Bronchial epithelial cell (primary cell): ENCODE data around the gene HIVEP3. TPM values are rescaled to one million over a fixed set of nuclear protein-coding genes. Genes with fewer than 3 reads are reported as not detected.

Source experiments
- DNase-seq: peaks from one replicate; pipeline ENCODE4 v3.0.0-alpha.2; 2010; ENCODE audit warnings: low read depth
- FAIRE-seq: peaks from 2 replicates; lab custom pipeline; 2011; peaks lifted over from hg19 to GRCh38; lab: Jason Lieb, UNC
- H3K27me3 ChIP-seq: 2 replicates; pipeline ENCODE4 v1.5.1; 2011; ENCODE audit warnings: low read length; ENCODE audit not compliant: control insufficient read depth, insufficient read depth
- H3K36me3 ChIP-seq: 2 replicates; pipeline ENCODE4 v1.5.1; 2011; ENCODE audit warnings: low read length; ENCODE audit not compliant: control insufficient read depth, insufficient read depth
- H3K4me3 ChIP-seq: 2 replicates; pipeline ENCODE4 v1.5.1; 2011; ENCODE audit warnings: mild to moderate bottlenecking, low read depth, low read length, control low read depth
- total RNA-seq: library from RNA; depleted of rRNA; stranded (reverse); fragments of >200 nt; gene quantifications from 2 replicates; pipeline ENCODE4 v1.2.1, GENCODE V29; 2014
- TF ChIP-seq, protein P1 (sequence below): IDR thresholded peaks from 2 replicates; pipeline ENCODE4 v1.5.1; 2011; ENCODE audit warnings: mild to moderate bottlenecking, moderate library complexity, low read length, control low read depth, inconsistent platforms; ENCODE audit not compliant: insufficient read depth, severe bottlenecking

HIVEP3 gene
- total RNA-seq, 1 donor from 2014 or later = under 0.01 TPM

DNA sequence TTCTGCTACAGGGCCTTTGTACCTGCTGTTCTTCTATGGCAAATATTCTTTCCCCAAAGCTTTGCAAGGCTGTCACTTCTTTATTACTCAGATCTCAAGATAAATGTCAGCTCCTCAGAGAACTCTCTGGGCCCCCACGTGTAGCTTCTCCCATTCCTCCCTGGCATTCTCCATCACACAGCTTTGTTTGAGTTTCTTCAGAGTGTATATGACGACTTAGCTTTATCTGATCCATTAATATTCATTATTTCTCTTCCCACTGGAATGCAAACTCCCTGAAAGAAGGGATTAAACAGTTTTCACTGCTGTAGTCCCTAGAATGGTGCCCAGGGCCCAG lies 259.6 kb downstream of the HIVEP3 start:
- DNase-seq = no peak
- FAIRE-seq = no peak
- Histone ChIP-seq H3K4me3 (no peak overlapping the region), H3K27me3 (no peaks in the 10 kb centered on the region), H3K36me3 (no peaks in the 10 kb centered on the region)
- TF ChIP-seq, protein P1, sequence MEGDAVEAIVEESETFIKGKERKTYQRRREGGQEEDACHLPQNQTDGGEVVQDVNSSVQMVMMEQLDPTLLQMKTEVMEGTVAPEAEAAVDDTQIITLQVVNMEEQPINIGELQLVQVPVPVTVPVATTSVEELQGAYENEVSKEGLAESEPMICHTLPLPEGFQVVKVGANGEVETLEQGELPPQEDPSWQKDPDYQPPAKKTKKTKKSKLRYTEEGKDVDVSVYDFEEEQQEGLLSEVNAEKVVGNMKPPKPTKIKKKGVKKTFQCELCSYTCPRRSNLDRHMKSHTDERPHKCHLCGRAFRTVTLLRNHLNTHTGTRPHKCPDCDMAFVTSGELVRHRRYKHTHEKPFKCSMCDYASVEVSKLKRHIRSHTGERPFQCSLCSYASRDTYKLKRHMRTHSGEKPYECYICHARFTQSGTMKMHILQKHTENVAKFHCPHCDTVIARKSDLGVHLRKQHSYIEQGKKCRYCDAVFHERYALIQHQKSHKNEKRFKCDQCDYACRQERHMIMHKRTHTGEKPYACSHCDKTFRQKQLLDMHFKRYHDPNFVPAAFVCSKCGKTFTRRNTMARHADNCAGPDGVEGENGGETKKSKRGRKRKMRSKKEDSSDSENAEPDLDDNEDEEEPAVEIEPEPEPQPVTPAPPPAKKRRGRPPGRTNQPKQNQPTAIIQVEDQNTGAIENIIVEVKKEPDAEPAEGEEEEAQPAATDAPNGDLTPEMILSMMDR = no peak

DNA sequence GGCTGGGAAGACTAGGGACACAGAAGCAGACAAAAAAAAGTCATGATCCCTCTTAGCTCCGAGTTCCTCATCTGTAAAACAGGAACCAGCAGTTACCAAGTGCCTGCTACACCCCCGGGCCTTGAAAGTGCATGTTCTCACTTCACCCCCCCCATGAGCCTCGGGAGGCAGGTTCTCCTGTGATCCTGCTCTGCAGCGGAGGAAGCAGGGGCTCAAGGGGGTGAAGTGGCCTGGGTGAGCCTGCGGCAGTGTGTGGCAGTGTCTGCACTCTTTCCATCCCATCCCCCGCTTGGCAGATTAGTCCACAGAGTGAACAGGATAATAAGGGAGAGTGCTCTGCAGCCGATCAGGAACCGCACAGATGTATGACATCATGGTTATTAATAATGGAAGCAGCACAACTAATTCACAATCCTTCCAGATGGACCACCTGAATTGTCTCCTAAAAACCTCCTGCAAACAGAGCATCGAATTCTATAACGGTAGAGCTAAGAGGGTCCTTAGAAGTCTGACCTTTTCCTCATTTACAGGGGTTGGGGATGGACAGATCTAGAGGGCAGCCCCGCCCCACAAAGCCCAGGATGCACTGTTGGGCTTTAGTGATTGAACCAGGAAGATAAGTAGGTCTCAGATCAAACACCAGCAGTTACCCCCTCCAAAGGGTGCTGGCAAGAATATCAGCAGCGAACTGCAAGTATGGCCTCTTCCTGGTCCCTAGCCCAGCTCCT lies 260.1 kb downstream of the HIVEP3 start:
- TF ChIP-seq, protein P1 = no peak
- H3K36me3 ChIP-seq = no peaks in the 10 kb centered on the region
- FAIRE-seq (no peak), DNase-seq (no peak)
- no peak overlapping the region for H3K4me3 ChIP-seq
- H3K27me3 ChIP-seq = no peaks in the 10 kb centered on the region

DNA sequence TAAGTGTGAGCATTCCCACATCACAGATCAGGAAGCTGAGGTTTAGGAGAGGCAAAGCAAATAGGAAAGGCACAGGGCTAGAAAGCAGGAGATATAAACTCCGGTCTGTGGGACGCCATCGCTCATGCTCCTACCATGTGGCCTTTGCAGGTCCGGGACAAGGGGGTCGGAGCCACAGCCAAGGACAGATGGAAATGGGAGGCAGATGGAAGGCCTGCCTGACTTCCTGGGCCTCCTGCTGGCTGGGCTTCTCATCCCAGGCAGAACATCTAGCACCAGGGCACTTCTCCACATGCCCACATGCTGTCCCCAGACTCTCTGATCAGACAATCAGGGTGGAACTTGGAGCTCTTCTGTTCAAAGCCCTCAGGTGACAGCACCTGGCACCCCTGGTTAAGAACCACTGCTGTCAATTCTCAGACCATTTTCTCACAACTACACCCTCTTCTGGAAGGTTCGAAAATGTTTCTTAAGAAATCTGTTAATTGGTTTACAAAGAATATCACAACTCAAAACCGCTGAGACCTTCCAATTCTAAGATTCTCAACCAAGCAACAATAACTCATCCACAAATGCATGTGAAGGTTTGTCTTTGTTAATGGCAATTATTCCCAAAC lies 260.9 kb downstream of the HIVEP3 start:
- no peak for DNase-seq
- no peak for FAIRE-seq
- TF ChIP-seq, protein P1 = no peak
- H3K4me3 ChIP-seq = no peak overlapping the region
- no peaks in the 10 kb centered on the region for H3K27me3 ChIP-seq
- no peaks in the 10 kb centered on the region for H3K36me3 ChIP-seq

DNA sequence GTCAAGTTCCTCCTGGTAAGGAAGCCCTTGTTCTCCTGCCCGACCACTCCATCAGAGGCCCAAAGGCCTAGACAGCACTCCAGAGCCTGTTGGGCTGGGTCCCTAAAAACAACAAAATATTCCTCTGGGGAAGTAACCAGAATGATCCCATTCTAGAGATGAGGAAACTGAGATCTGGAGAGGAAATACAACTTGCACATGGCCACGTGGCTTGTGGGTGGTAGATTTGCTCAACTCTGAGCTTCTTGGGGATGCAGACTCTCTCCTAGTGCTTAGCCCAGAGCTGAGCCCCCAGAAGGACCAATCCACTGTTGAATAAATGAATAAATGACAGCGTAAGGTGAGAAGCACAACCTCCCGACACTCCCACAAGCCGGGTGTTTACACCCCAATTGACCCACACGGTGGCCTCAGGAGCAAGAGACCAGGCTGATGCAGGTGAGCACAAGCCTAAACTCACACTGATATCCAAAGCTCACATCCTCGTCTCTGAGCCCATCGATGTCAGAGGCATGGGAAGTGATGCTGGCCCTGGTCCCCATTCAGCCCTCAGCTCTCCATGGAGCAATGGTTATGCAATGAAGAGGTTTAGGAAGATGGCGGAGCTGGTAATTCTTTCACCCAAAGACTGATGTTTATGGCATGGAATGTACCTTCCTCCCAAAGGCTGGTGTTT lies 261.8 kb downstream of the HIVEP3 start:
- no peak overlapping the region for H3K4me3 ChIP-seq
- FAIRE-seq (no peak), DNase-seq (no peak)
- H3K36me3 ChIP-seq = no peaks in the 10 kb centered on the region
- no peaks in the 10 kb centered on the region for H3K27me3 ChIP-seq
- TF ChIP-seq, protein P1 = no peak

DNA sequence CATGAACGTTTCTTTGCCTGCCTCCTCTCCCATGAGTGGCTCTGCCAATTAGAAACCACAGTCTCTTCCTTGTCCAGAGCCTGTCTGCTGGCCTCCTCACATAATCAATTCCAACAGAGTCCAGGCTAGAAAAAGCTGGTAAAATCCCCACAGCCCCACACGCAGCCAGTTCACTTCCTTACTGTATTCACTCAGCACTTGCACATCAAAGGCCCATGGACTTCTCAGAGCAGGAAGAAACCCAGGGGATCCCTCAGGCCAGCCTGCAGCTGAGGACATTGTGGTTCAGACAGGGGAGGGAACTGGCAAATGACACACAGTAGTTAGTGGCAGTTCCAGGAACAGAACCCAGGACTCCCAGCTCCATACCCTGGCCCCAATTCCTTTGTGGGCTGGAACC lies 262.7 kb downstream of the HIVEP3 start:
- H3K4me3 ChIP-seq = no peak overlapping the region
- no peak for FAIRE-seq
- no peaks in the 10 kb centered on the region for H3K27me3 ChIP-seq
- no peak for DNase-seq
- H3K36me3 ChIP-seq = no peaks in the 10 kb centered on the region
- TF ChIP-seq, protein P1 = no peak
